Natural killer cell (primary cell): ENCODE results near the gene SV2C. TPM values are rescaled to one million over a fixed set of nuclear protein-coding genes. Genes with fewer than 3 reads are reported as not detected.

Experiments
- ATAC-seq, 3 donors: fragments of 150-1000 bp in 2 of 3; fragments of 200-7000 bp in 1 of 3; cut with Tn5 transposase; 1 replicate in 1 of 3; 2 replicates in 2 of 3; pipeline ENCODE4 v1.10.0; 2021; ENCODE audit warnings: mild to moderate bottlenecking in 2 of 3, moderate library complexity in 2 of 3
- DNase-seq, 2 donors: peaks; one replicate each; pipeline versions ENCODE4 v3.0.0 to v3.0.0-alpha.2; 2013 to 2021; ENCODE audit warnings: mixed read lengths in 1 of 2
- H3K27ac ChIP-seq: one replicate; pipeline ENCODE4 v1.5.1; 2013; ENCODE audit warnings: mild to moderate bottlenecking, low read length
- H3K27me3 ChIP-seq: one replicate; pipeline ENCODE4 v1.6.1; 2013; ENCODE audit warnings: low read length; ENCODE audit not compliant: control insufficient read depth, insufficient read depth
- H3K36me3 ChIP-seq: one replicate; pipeline ENCODE4 v1.6.1; 2013; ENCODE audit warnings: low read length; ENCODE audit not compliant: control insufficient read depth, insufficient read depth
- H3K4me1 ChIP-seq: one replicate; pipeline ENCODE4 v1.6.1; 2013; ENCODE audit warnings: low read length; ENCODE audit not compliant: control insufficient read depth, insufficient read depth
- H3K4me3 ChIP-seq: one replicate; pipeline ENCODE4 v1.5.1; 2013; ENCODE audit warnings: low read length
- H3K9me3 ChIP-seq: one replicate; pipeline ENCODE4 v1.6.1; 2013; ENCODE audit warnings: low read length; ENCODE audit not compliant: control insufficient read depth, insufficient read depth
- H3K27ac Mint-ChIP-seq, 2 donors: one replicate each; pipeline ENCODE4 v1.8.0; 2022; ENCODE audit warnings: mild to moderate bottlenecking in 2 of 2, mixed read lengths in 2 of 2, moderate library complexity in 1 of 2
- H3K27me3 Mint-ChIP-seq, 2 donors: one replicate each; pipeline ENCODE4 v1.8.0; 2022; ENCODE audit warnings: low read depth in 2 of 2, mixed read lengths in 2 of 2
- H3K36me3 Mint-ChIP-seq: one replicate; pipeline ENCODE4 v1.8.0; 2022; ENCODE audit warnings: mixed read lengths
- H3K4me1 Mint-ChIP-seq, 2 donors: one replicate each; pipeline ENCODE4 v1.8.0; 2022; ENCODE audit warnings: mixed read lengths in 2 of 2
- H3K4me3 Mint-ChIP-seq: one replicate; pipeline ENCODE4 v1.8.0; 2022; ENCODE audit warnings: mild to moderate bottlenecking, moderate library complexity, mixed read lengths
- H3K9me3 Mint-ChIP-seq, 2 donors: one replicate each; pipeline ENCODE4 v1.8.0; 2022; ENCODE audit warnings: mixed read lengths in 2 of 2
- WGBS: methylation state at CpG from one replicate; pipeline ENCODE4 v1.1.7; 2013; ENCODE audit warnings: missing lambda C conversion rate; ENCODE audit not compliant: insufficient coverage; 5-methylcytosine and 5-hydroxymethylcytosine counted together
- intact Hi-C: fragments of 100-400 bp; cut with micrococcal nuclease; formaldehyde crosslinking; loops from one replicate; pipeline ENCODE4 v1.14.2; 2022
- total RNA-seq, 4 donors: library from RNA; stranded (reverse); fragments of 120-200 nt in 1 of 4; gene quantifications; one replicate each; pipeline versions ENCODE4 v1.2.3 to v1.2.4, GENCODE V29; 2013 to 2022
- TF ChIP-seq, protein P1 (sequence below): fragments of 200-600 bp; IDR thresholded peaks from one replicate; pipeline ENCODE4 v1.8.0; 2022; ENCODE audit warnings: antibody characterized with exemption

SV2C gene
- total RNA-seq, 3 donors from 2014 or later (not counting 1 experiment from before 2014, with no cell fraction given) = not detected

DNA sequence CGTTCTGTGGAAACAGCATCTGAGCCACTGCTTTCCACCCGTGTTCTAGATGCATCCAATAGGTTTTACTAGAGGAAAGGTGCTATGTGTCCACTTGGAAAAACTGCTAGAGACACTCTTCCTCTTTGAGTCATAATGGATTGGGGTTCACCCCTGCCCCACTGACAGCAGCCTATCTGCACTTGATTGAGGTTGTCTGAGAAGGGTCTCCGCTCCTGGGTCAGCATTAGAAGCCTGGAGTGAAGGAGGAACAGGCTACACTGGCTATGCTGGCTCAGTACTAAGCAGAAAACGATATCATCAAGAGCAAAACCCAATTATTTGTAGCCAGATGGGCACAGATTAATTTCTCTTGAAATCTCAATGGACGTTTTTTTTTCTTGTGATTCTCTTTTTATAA is 167.3 kb downstream of the SV2C start:
- Mint-ChIP-seq H3K27me3 (peaks cover 3 to 4% of the 10 kb centered on the region in 2 donors), H3K36me3 (no peaks in the 10 kb centered on the region), H3K4me1 (no peaks in the 10 kb centered on the region), H3K4me3 (no peak overlapping the region), H3K9me3 (no peaks in the 10 kb centered on the region), H3K27ac (no peak overlapping the region)
- intact Hi-C loops = loop anchor here (10.0 kb wide), 2 partner anchors 366 to 1486 kb away; partner anchors contain the start of genes GFM2 and NSA2
- Histone ChIP-seq H3K4me1 (no peaks in the 10 kb centered on the region), H3K27me3 (no peaks in the 10 kb centered on the region), H3K9me3 (no peaks in the 10 kb centered on the region), H3K27ac (no peak overlapping the region), H3K4me3 (no peak overlapping the region), H3K36me3 (no peaks in the 10 kb centered on the region)
- TF ChIP-seq, protein P1, sequence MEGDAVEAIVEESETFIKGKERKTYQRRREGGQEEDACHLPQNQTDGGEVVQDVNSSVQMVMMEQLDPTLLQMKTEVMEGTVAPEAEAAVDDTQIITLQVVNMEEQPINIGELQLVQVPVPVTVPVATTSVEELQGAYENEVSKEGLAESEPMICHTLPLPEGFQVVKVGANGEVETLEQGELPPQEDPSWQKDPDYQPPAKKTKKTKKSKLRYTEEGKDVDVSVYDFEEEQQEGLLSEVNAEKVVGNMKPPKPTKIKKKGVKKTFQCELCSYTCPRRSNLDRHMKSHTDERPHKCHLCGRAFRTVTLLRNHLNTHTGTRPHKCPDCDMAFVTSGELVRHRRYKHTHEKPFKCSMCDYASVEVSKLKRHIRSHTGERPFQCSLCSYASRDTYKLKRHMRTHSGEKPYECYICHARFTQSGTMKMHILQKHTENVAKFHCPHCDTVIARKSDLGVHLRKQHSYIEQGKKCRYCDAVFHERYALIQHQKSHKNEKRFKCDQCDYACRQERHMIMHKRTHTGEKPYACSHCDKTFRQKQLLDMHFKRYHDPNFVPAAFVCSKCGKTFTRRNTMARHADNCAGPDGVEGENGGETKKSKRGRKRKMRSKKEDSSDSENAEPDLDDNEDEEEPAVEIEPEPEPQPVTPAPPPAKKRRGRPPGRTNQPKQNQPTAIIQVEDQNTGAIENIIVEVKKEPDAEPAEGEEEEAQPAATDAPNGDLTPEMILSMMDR = no peak
- WGBS = 76% methylated on average over 5 of the region's 5 CpGs
- no peak for DNase-seq
- no peak for ATAC-seq

DNA sequence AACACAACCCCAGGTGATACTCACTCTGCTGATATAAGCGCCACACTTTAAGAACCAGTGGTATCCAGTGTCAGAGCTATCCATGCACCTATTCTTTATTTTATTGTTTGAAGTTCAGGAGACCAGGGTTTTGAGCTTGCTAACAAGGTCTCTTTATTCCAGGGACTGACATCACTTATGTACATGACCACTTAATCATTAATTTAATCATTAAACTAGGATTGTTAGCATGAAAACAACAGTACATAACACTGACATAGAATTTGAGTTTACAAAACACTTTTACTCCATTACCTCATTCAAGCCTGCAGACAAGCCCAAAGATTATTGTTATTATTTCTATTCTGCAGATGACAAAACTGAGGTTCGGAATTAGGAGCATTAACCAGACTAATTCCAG is 168.5 kb downstream of the SV2C start:
- Histone ChIP-seq H3K27ac (no peak overlapping the region), H3K4me3 (no peak overlapping the region), H3K36me3 (no peaks in the 10 kb centered on the region), H3K27me3 (no peaks in the 10 kb centered on the region), H3K9me3 (no peaks in the 10 kb centered on the region), H3K4me1 (peaks cover 4% of the 10 kb centered on the region)
- ATAC-seq (no peak), DNase-seq (no peak)
- Mint-ChIP-seq H3K27ac (no peak overlapping the region), H3K9me3 (no peaks in the 10 kb centered on the region), H3K36me3 (no peaks in the 10 kb centered on the region), H3K27me3 (peaks cover 6 to 10% of the 10 kb centered on the region in 2 donors), H3K4me3 (no peak overlapping the region), H3K4me1 (no peaks in the 10 kb centered on the region)
- WGBS = 100% methylated on average over 2 of the region's 2 CpGs
- TF ChIP-seq, protein P1 = no peak
- intact Hi-C loops = loop anchor here (10.0 kb wide), 2 partner anchors 367 to 1487 kb away; partner anchors contain the start of genes GFM2 and NSA2

DNA sequence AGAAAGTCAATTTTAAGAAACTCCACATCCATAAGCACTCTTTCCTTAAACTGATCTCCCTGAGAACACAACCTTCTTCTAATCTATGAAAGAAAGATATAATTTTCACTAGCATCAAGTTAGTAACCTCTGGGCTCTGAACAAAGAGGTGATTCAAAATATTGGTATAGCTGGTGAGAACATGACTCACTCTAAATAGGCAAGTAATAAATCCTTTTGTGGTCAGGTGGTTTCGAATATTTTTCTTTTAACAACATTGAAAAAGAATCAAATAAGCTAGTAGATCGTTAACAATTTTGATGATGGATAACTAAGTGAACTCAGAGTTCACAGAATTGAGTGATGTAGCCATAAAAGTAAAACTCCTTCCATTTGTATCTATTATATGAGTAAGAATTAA is 169.3 kb downstream of the SV2C start:
- DNase-seq (no peak), ATAC-seq (no peak)
- no peaks in the 10 kb centered on the region for H3K4me1 Mint-ChIP-seq
- peaks cover 6 to 10% of the 10 kb centered on the region in 2 donors for H3K27me3 Mint-ChIP-seq
- H3K9me3 Mint-ChIP-seq = no peaks in the 10 kb centered on the region
- intact Hi-C loops = loop anchor here (10.0 kb wide), 2 partner anchors 368 to 1488 kb away; partner anchors contain the start of genes GFM2 and NSA2
- no CpG with 5 or more reads among the region's 2 CpGs for WGBS
- TF ChIP-seq, protein P1 = no peak
- no peaks in the 10 kb centered on the region for H3K36me3 Mint-ChIP-seq
- no peak overlapping the region for H3K4me3 Mint-ChIP-seq
- Histone ChIP-seq H3K27ac (no peak overlapping the region), H3K4me3 (no peak overlapping the region), H3K4me1 (peaks cover 4% of the 10 kb centered on the region), H3K36me3 (no peaks in the 10 kb centered on the region), H3K9me3 (no peaks in the 10 kb centered on the region), H3K27me3 (no peaks in the 10 kb centered on the region)
- H3K27ac Mint-ChIP-seq = no peak overlapping the region
